Mucosa of rectum (tissue), 2 donors: ENCODE results near the gene RPL28.
A peak's percentile ranks its signal among the peaks of the same experiment; 100 is the strongest.

Source experiments
- H3K27ac ChIP-seq, 2 donors: one replicate each; pipeline ENCODE4 v1.7.0; 2013; ENCODE audit warnings: inconsistent platforms in 2 of 2, low read depth in 2 of 2, low read length in 2 of 2
- H3K27me3 ChIP-seq, 2 donors: one replicate each; pipeline ENCODE4 v1.7.0; 2013; ENCODE audit warnings: low read length in 2 of 2; ENCODE audit not compliant: control insufficient read depth in 2 of 2, insufficient read depth in 2 of 2
- H3K36me3 ChIP-seq, 2 donors: one replicate each; pipeline ENCODE4 v1.7.0; 2013; ENCODE audit warnings: low read length in 2 of 2; ENCODE audit not compliant: control insufficient read depth in 2 of 2, insufficient read depth in 2 of 2
- H3K4me1 ChIP-seq, 2 donors: one replicate each; pipeline ENCODE4 v1.7.0; 2013; ENCODE audit warnings: low read length in 2 of 2, mild to moderate bottlenecking in 1 of 2; ENCODE audit not compliant: control insufficient read depth in 2 of 2, insufficient read depth in 2 of 2
- H3K4me3 ChIP-seq, 2 donors: one replicate each; pipeline ENCODE4 v1.7.0; 2013; ENCODE audit warnings: low read length in 2 of 2
- H3K9ac ChIP-seq, 2 donors: one replicate each; pipeline ENCODE4 v1.7.0; 2013; ENCODE audit warnings: low read length in 2 of 2, low read depth in 1 of 2, mild to moderate bottlenecking in 1 of 2
- H3K9me3 ChIP-seq, 2 donors: one replicate each; pipeline ENCODE4 v1.7.0; 2013; ENCODE audit warnings: low read length in 2 of 2; ENCODE audit not compliant: control insufficient read depth in 2 of 2
- donor health status: healthy.
- donor health status: Normal muscosa, but diverticular disease.

The RPL28 gene

GRCh38 chr19:55373306-55373992, 12.3 kb upstream of the RPL28 start:
- H3K4me1 ChIP-seq = no peaks in the 10 kb centered on the region
- H3K4me3 ChIP-seq = no peak overlapping the region
- no peak overlapping the region for H3K27ac ChIP-seq
- no peaks in the 10 kb centered on the region for H3K9me3 ChIP-seq
- H3K27me3 ChIP-seq = peaks cover 23 to 30% of the 10 kb centered on the region in 2 donors
- no peaks in the 10 kb centered on the region for H3K36me3 ChIP-seq
- no peak overlapping the region for H3K9ac ChIP-seq

GRCh38 chr19:55373993-55374757, 11.6 kb upstream of the RPL28 start:
- no peaks in the 10 kb centered on the region for H3K4me1 ChIP-seq
- H3K27me3 ChIP-seq = peaks cover 21 to 24% of the 10 kb centered on the region in 2 donors
- peaks cover 0 to under 1% of the 10 kb centered on the region in 2 donors for H3K36me3 ChIP-seq
- no peak overlapping the region for H3K9ac ChIP-seq
- H3K4me3 ChIP-seq = no peak overlapping the region
- no peak overlapping the region for H3K27ac ChIP-seq
- H3K9me3 ChIP-seq = no peaks in the 10 kb centered on the region

- H3K4me3 ChIP-seq = no peak within 1 kb of the TSS
- no peak within 1 kb of the TSS for H3K27ac ChIP-seq
- H3K36me3 ChIP-seq = peaks cover 0 to 2% of the 10 kb centered on the region in 2 donors
- no peak within 1 kb of the TSS for H3K9ac ChIP-seq
- H3K9me3 ChIP-seq = no peaks in the 10 kb centered on the region
- H3K4me1 ChIP-seq = no peaks in the 10 kb centered on the region
- H3K27me3 ChIP-seq = peaks cover 9 to 10% of the 10 kb centered on the region in 2 donors
Measured at GRCh38 chr19:55376241-55376933, 9.3 kb upstream of the RPL28 start, which contains the start of gene TMEM190. TSS of gene TMEM190 (plus strand) at chr19:55376826. CDS start at chr19:55376854, 28 bp downstream.

DNA sequence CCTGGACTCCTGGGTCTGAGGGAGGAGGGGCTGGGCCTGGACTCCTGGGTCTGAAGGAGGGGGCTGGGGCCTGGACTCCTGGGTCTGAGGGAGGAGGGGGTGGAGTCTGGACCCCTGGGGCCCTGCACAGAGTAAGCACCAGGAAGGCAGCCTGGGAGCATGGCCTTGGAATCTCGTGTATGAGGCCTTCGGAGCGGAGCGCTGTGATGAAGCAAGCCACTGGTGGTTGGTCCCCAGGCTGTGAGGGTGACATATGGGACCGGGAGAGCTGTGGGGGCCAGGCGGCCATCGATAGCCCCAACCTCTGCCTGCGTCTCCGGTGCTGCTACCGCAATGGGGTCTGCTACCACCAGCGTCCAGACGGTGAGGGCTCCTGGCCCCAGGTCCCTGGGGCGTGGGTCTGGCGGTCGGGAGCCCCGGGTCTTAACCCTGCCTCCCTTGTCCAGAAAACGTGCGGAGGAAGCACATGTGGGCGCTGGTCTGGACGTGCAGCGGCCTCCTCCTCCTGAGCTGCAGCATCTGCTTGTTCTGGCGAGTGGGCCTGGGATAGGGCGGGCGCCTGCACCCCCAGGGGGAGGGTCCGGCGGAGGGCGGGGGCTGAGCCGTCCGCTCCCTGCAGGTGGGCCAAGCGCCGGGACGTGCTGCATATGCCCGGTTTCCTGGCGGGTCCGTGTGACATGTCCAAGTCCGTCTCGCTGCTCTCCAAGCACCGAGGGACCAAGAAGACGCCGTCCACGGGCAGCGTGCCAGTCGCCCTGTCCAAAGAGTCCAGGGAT, 8.2 kb upstream of the RPL28 start:
- no peak overlapping the region for H3K27ac ChIP-seq
- H3K9ac ChIP-seq = no peak overlapping the region

GRCh38 chr19:55379174-55379573, 6.6 kb upstream of the RPL28 start:
- peaks cover 0 to 2% of the 10 kb centered on the region in 2 donors for H3K36me3 ChIP-seq
- no peaks in the 10 kb centered on the region for H3K9me3 ChIP-seq
- no peak overlapping the region for H3K27ac ChIP-seq
- no peak overlapping the region for H3K9ac ChIP-seq
- H3K4me1 ChIP-seq = peaks cover 8 to 9% of the 10 kb centered on the region in 2 donors
- H3K4me3 ChIP-seq = no peak overlapping the region
- no peaks in the 10 kb centered on the region for H3K27me3 ChIP-seq

More for the DNA sequence above, 8.2 kb upstream of the RPL28 start:
- H3K9me3 ChIP-seq = no peaks in the 10 kb centered on the region
- H3K27me3 ChIP-seq = peaks cover 1 to 2% of the 10 kb centered on the region in 2 donors
- H3K36me3 ChIP-seq = peaks cover 0 to 2% of the 10 kb centered on the region in 2 donors
- no peak overlapping the region for H3K4me3 ChIP-seq
- H3K4me1 ChIP-seq = no peaks in the 10 kb centered on the region

- no peaks in the 10 kb centered on the region for H3K9me3 ChIP-seq
- H3K9ac ChIP-seq = no peak overlapping the region
- H3K36me3 ChIP-seq = peaks cover 2 to 4% of the 10 kb centered on the region in 2 donors
- no peak overlapping the region for H3K27ac ChIP-seq
- no peaks in the 10 kb centered on the region for H3K27me3 ChIP-seq
- H3K4me1 ChIP-seq = peaks cover 25 to 27% of the 10 kb centered on the region in 2 donors
- H3K4me3 ChIP-seq = no peak overlapping the region
Measured at GRCh38 chr19:55382013-55382412, 3.7 kb upstream of the RPL28 start.

- Histone ChIP-seq H3K27ac (no peak overlapping the region), H3K9ac (no peak overlapping the region), H3K36me3 (peaks cover 7 to 10% of the 10 kb centered on the region in 2 donors), H3K4me1 (peaks cover 31 to 33% of the 10 kb centered on the region in 2 donors), H3K9me3 (no peaks in the 10 kb centered on the region), H3K4me3 (peak overlapping the region in 1 of 2 donors; percentile 67), H3K27me3 (no peaks in the 10 kb centered on the region)
Measured at GRCh38 chr19:55382522-55383054, 3.1 kb upstream of the RPL28 start.

GRCh38 chr19:55383279-55384130, 2.2 kb upstream of the RPL28 start:
- H3K27me3 ChIP-seq = no peaks in the 10 kb centered on the region
- H3K9me3 ChIP-seq = no peaks in the 10 kb centered on the region
- peaks cover 16 to 19% of the 10 kb centered on the region in 2 donors for H3K36me3 ChIP-seq
- peaks cover 40 to 42% of the 10 kb centered on the region in 2 donors for H3K4me1 ChIP-seq
- peak overlapping the region; percentile 95 to 96 for H3K27ac ChIP-seq
- peak overlapping the region; percentile 99 for H3K4me3 ChIP-seq
- peak overlapping the region; percentile 60 to 97 for H3K9ac ChIP-seq
